Stimulated activated CD4-positive, alpha-beta T cell treated with anti-CD3 and anti-CD28 coated beads, Interleukin-4, amount 100 ng/mL, for 48 hours (primary cell): ENCODE measurements around the gene KIF1C.
"Not testable (repeated sequence)": the region's sequence is repeated elsewhere in the genome, so short reads cannot be mapped to it uniquely, and the experiment has no call there.

Experiments used
- DNase-seq, 2 donors: peaks; one replicate each; pipeline ENCODE4 v3.0.0-alpha.2; 2020; ENCODE audit warnings: low read depth in 2 of 2

KIF1C gene

DNA sequence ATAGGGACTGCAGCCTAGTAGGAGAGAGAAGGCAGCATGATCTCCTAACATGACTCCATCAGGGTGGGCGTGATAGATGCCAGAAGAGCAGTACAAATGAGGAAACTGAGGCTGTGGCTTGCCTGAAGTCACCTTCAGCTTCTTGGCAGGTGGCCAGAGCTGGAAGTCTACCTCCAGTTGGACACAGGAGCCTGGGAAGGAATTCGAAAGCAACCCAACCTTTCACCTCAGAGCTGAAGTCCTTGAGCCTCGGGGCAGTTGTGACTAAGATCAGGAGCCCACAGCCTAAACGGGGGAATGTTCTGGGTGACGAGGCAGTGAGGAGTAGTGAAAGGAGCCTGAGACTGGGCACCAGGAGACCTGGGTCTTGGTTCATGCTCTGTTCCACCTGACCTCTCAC lies 46.9 kb downstream of the KIF1C start:
- no peak for DNase-seq

DNA sequence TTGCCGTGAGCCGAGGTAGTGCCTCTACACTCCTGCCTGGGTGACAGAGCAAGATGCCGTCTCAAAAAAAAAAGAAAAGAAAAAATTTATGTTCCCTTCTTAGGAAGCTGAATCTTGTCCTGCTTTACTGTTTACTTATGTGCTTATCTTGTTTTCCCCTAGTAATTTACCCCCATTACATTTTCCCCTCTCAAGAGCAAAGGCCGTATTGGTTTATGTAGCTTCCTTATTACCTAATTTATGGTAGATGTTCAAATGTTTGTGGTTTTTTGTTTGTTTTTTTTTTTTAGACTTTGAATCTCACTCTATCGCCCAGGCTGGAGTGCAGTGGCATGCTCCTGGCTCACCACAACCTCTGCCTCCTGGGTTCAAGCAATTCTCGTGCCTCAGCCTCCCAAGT lies 47.7 kb downstream of the KIF1C start:
- DNase-seq, result no peak

DNA sequence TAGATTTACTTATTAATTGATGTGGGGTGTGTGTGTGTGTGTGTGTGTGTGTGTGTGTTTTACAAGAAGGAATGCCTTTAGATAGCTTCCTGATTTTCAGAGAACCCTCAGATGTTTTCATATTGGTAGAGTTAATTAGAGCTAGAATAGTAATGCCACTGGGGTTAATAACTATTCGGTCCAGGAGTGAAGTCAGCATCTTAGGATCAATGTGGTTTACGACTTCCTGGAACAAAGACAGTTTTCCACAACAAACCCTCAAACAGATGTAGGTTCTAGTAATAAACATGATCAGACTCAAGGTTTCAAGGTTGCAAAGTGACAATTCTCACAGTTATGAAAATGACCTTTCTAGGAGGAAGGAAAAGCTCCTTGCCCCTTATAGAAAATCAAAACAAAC lies 49.7 kb downstream of the KIF1C start:
- DNase-seq, result no peak

DNA sequence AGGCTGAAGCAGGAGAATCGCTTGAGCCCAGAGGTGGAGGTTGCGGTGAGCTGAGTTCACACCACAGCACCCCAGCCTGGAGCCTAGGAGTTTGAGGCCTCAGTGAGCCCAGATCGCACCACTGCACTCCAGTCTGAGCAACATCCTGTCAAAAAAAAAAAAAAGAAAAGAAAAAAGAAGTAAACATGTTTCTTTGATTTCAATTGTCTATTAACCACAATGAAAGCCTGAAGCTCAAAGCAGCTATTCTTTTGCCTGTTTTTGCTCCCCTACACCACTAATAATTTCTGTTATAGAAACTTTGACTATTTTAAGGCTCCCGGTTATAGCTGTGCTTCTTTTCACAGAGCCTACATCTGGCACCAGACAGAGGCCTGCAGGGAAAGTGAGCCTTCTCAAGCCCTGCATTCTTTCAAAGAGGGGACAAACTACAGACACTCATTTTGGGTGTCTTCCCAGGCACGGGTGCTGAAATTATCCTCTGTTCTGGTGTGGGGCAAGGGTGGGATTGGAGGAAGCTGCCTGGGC lies 51.6 kb downstream of the KIF1C start:
- DNase-seq, result peak in 1 of 2 donors; percentile 7

DNA sequence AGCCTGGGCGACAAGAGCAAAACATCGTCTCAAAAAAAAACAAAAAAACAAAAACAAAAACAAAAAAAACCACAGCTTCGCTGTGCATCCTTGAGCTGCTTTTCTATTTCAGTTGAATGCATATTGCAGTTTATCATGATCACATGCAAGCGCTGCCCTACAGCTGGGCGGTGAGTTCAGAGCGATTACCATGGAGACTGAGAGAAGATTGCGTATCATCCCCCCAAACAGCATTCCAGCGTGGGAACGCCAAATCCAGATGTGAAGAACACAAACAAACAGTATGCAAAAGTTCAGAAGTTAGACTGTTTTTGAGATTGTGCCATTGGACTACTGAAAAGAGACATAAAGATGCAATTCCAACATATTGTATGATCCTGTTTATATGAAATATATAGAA lies 52.5 kb downstream of the KIF1C start:
- no peak for DNase-seq

DNA sequence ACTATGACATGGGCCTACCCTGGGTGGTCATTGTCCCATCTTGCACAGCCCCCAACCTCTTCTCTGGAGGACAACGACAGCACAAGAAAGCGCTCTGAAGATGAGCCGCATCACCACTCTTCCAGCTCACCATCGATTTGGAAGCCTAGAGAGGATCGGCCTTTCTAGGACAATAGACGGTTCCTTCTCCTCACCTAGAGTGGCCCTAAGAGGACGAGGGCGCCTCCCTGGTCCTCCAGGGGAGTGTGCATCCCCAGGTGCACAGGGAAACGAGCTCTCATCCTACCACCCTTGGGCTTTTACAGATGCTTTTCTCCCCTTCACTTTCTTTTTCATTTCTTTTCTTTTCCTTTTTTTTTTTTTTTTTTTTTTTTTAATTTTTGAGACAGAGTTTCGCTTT lies 57.8 kb downstream of the KIF1C start:
- DNase-seq, result no peak

DNA sequence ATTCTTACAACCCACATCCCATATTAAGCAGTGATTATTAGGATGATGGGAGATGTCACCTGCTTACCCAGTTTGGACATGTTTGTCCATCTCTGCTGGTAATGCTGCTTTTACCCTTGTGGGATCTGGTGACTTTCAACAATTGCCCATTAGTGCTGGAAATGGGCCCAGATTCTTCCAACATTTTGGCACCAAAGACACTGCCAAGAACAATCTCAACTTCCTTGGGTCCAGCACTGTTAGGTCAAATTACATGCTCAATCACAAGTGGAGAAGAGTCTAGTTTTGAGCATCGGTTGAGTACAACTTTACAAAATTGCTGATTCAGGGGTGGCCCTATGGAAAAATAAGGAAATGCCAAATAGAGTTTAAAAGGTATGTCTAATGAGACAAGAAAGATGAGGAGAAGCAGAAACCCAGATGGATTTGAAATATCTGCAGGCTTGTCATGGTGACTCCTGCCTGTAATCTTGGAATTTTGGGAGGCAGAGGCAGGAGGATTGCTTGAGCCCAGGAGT lies 67.5 kb downstream of the KIF1C start:
- no peak for DNase-seq

DNA sequence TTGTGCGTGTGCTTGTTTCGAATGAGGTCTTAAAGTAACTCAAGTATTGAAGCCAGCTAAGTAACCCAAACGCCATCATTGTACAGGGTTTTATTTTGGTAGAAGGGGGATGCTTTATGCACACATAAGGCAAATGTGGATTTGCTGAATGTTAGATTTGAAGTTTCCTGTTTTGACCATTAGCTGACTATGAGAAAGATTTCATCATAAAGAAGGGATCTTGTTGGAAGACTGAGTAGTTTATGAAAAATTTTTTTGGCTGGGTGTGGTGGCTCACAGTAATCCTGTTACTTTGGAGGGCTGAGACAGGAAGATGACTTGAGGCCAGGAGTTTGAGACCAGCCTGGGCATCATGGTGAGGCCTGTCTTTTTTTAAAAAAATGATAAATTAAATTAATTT lies 70.5 kb downstream of the KIF1C start:
- DNase-seq, result no peak

DNA sequence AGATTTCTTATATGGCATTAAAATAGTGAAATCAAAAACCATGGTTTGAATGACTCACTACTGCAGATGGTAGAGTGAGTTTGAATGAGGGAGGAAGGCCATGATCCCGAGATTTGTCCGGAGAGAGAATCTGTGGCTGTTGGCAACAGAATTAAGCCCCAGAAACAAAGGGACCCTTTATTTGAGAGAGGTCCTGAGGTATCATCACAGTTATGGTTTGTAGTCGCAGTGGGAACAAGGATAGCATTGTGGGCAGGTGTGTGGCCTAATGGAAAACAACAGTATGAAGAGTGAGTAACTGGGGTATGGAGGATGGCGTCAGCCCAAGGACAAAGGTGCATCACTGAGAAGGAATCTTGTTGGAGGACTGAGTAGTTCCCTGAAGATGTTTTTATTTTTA lies 72.0 kb downstream of the KIF1C start:
- no peak for DNase-seq

DNA sequence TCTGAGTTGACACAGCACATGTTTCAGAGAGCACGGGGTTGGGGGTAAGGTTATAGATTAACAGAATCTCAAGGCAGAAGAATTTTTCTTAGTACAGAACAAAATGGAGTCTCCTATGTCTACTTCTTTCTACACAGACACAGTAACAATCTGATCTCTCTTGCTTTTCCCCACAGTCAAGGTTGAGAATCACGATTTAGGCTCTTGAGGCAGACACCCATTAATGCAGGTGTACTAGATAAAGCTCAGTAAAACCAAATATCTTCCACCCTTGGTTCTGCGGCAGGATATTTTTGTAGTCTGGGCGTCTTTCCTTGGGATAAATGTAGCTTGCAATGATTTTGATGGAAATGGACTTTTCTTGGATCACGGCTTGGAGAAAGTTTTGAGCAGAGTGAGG lies 77.7 kb downstream of the KIF1C start:
- DNase-seq, result not testable (repeated sequence)

DNA sequence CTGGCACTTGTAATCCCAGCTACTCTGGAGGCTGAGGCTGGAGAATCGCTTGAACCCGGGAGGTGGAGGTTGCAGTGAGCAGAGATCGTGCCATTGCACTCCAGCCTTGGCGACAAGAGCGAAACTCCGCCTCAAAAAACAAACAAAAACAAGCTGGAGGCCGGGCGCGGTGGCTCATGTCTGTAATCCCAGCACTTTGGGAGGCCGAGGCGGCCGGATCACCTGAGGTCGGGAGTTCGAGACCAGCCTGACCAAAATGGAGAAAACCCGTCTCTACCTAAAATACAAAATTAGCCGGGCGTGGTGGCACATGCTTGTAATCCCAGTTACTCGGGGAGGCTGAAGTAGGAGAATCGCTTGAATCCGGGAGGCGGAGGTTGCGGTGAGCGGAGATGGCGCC lies 79.5 kb downstream of the KIF1C start:
- DNase-seq, result not testable (repeated sequence)

DNA sequence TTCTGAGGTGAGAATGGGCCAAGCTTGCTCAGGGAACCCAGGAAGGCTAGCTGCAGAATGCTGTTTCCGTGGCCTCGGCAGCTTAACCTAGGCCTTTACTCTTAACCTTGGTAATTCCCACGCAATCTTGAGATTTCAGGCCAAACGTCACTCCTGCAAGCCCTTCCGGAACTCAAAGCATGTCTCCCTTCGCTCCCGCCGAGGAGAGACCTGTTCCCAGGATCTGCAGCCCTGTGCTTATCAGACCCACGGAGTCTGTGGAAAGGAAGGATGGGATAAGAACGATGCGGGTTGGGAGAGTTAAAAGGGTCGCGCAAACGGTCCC lies 80.0 kb downstream of the KIF1C start:
- DNase-seq, result no peak
